PC-3 (cell line): Measurements from ENCODE around the gene KCNQ1.

ENCODE experiments used
- CTCF ChIP-seq: fragments of 300-600 bp; sonication (generic); conservative IDR thresholded peaks from 2 replicates; pipeline ENCODE4 v1.5.1; 2017; ENCODE audit warnings: antibody characterized with exemption, low read depth, mild to moderate bottlenecking, low read length
- EZH2phosphoT487 ChIP-seq: fragments of 300-600 bp; sonication (generic); IDR thresholded peaks from 2 replicates; pipeline ENCODE4 v1.6.1; 2018; ENCODE audit warnings: mild to moderate bottlenecking, antibody characterized with exemption, low read length, borderline replicate concordance

GRCh38 chr11:2473361-2474058, 28.7 kb downstream of the KCNQ1 start:
- TF ChIP-seq CTCF (no peak), EZH2phosphoT487 (no peak)
